Stomach (tissue), 9 donors: ENCODE results near the gene PCDHGA2. TPM values are rescaled to one million over a fixed set of nuclear protein-coding genes. Genes with fewer than 3 reads are reported as not detected.

ENCODE experiments used
- DNase-seq, 2 donors: peaks; one replicate each; pipeline versions ENCODE4 v3.0.0 to v3.0.0-alpha.2; 2013 to 2019
- H3K27ac ChIP-seq, 5 donors: fragments of 200-600 bp in 4 of 5; sonication (generic) in 4 of 5; one replicate each; pipeline ENCODE4 v1.5.1; 2013 to 2019; ENCODE audit warnings: mild to moderate bottlenecking in 1 of 5, moderate library complexity in 1 of 5
- H3K27me3 ChIP-seq, 3 donors: fragments of 200-600 bp; sonication (generic); one replicate each; pipeline ENCODE4 v1.5.1; 2017 to 2019; ENCODE audit warnings: mixed run types in 1 of 3
- H3K36me3 ChIP-seq, 4 donors: fragments of 200-600 bp; sonication (generic); 1 replicate in 3 of 4; 2 replicates in 1 of 4; pipeline ENCODE4 v1.5.1; 2016 to 2019
- H3K4me1 ChIP-seq, 4 donors: fragments of 200-600 bp; sonication (generic); one replicate each; pipeline ENCODE4 v1.5.1; 2016 to 2019
- H3K4me3 ChIP-seq, 4 donors: fragments of 200-600 bp; sonication (generic) in 3 of 4; one replicate each; pipeline ENCODE4 v1.5.1; 2016 to 2019; ENCODE audit warnings: mild to moderate bottlenecking in 1 of 4
- H3K9me3 ChIP-seq, 4 donors: fragments of 200-600 bp; sonication (generic); one replicate each; pipeline ENCODE4 v1.5.1; 2016 to 2019
- CTCF ChIP-seq, 7 experiments: fragments of 450-650 bp in 4 of 7; fragments of 200-600 bp in 3 of 7; sonication (generic) in 3 of 7; IDR thresholded peaks; one replicate each; pipeline ENCODE4 v1.5.1; 2016 to 2019; ENCODE audit warnings: antibody characterized with exemption in 7 of 7, control low read depth in 2 of 7, mild to moderate bottlenecking in 1 of 7
- EP300 ChIP-seq: sonication (generic); formaldehyde crosslinking; IDR thresholded peaks from one replicate; pipeline ENCODE4 v1.6.1; 2017; ENCODE audit warnings: antibody characterized with exemption
- POLR2A ChIP-seq, 4 donors: fragments of 450-650 bp; IDR thresholded peaks; one replicate each; pipeline ENCODE4 v1.6.1; 2016; ENCODE audit warnings: antibody characterized with exemption in 4 of 4, control low read depth in 2 of 4, mild to moderate bottlenecking in 1 of 4, moderate library complexity in 1 of 4
- POLR2AphosphoS5 ChIP-seq, 3 donors: sonication (generic); formaldehyde crosslinking; IDR thresholded peaks; one replicate each; pipeline ENCODE4 v1.6.1; 2016; ENCODE audit warnings: antibody characterized with exemption in 3 of 3
- WGBS, 5 donors: extraction: QIAGEN DNeasy Blood & Tissue Kit in 3 of 5; methylation state at CpG; one replicate each; pipeline versions ENCODE4 v1.1.5 to v1.1.7; 2013 to 2018; 5-methylcytosine and 5-hydroxymethylcytosine counted together
- intact Hi-C: fragments of 100-400 bp; cut with DNase I; formaldehyde crosslinking; loops from one replicate; pipeline ENCODE4 v1.15.1; 2023; ENCODE audit warnings: low total_unique reads
- polyA plus RNA-seq, 3 donors: library from polyadenylated mRNA; stranded (reverse); fragments of 200-250 nt; gene quantifications; one replicate each; pipeline ENCODE4 v1.2.3, GENCODE V29; 2013
- total RNA-seq, 5 donors: library from RNA; depleted of rRNA; stranded (reverse); fragments of >200 nt; gene quantifications; one replicate each; pipeline versions ENCODE4 v1.1.0 to v1.2.3, GENCODE V29; 2014 to 2016
- donor health status: healthy with polysubstance abuse.
- donor health status: Bipolar disorder and iron deficiency.
- donor health status: healthy.

PCDHGA2 gene
- total and polyA plus RNA-seq, 8 donors: 0.06 to 3.5 (median 1.3) TPM

GRCh38 chr5:141363952-141364660, 25.5 kb downstream of the PCDHGA2 start, which contains the start of gene PCDHGA5:
PCDHGA5 (plus strand) TSS chr5:141364162; CDS start chr5:141364331, 169 bp downstream.
- Histone ChIP-seq H3K4me3 (no peak within 1 kb of the TSS), H3K9me3 (peaks cover 61 to 100% (median 88%) of the 10 kb centered on the region in 4 donors), H3K36me3 (peaks cover 0 to 5% (median 0%) of the 10 kb centered on the region in 4 donors), H3K4me1 (no peaks in the 10 kb centered on the region), H3K27me3 (peaks cover 5 to 79% (median 40%) of the 10 kb centered on the region in 3 donors), H3K27ac (no peak within 1 kb of the TSS)
- no peak for TF ChIP-seq EP300
- no peak for TF ChIP-seq CTCF (IDR thresholded peaks at IDR 0.05)
- TF ChIP-seq POLR2A (IDR thresholded peaks at IDR 0.05): no peak
- DNase-seq: peak in 1 of 2 donors; percentile 22
- 16 to 28% (median 19%) methylated on average over 32 to 34 of the region's 34 CpGs for WGBS, 5 donors
- intact Hi-C loops: no loop called here

- WGBS, 5 donors: 31 to 45% (median 32%) methylated on average over 30 to 46 of the region's 46 CpGs
- H3K9me3 ChIP-seq: peaks cover 57 to 100% (median 86%) of the 10 kb centered on the region in 4 donors
- intact Hi-C loops: no loop called here
- DNase-seq: no peak
- TF ChIP-seq CTCF (IDR thresholded peaks at IDR 0.05) (no peak), EP300 (no peak), POLR2AphosphoS5 (IDR thresholded peaks at IDR 0.05) (no peak), POLR2A (IDR thresholded peaks at IDR 0.05) (no peak)
- H3K27me3 ChIP-seq: peaks cover 3 to 79% (median 45%) of the 10 kb centered on the region in 3 donors
- no peak overlapping the region for H3K27ac ChIP-seq
- no peaks in the 10 kb centered on the region for H3K4me1 ChIP-seq
- H3K4me3 ChIP-seq: no peak overlapping the region
- peaks cover 0 to 4% (median 0%) of the 10 kb centered on the region in 4 donors for H3K36me3 ChIP-seq
Observed at GRCh38 chr5:141366016-141366896, 27.7 kb downstream of the PCDHGA2 start.

GRCh38 chr5:141369994-141370848, 31.7 kb downstream of the PCDHGA2 start, which contains the start of gene PCDHGB3:
PCDHGB3 (plus strand) TSS chr5:141370242; CDS start chr5:141370395, 153 bp downstream.
- 17 to 21% (median 18%) methylated on average over 30 to 32 of the region's 32 CpGs for WGBS, 5 donors
- peaks cover 0 to 72% (median 38%) of the 10 kb centered on the region in 3 donors for H3K27me3 ChIP-seq
- peak in 1 of 2 donors; percentile 52 for DNase-seq
- peak within 1 kb of the TSS in 3 of 4 donors; percentile 20 to 30 (median 26) for H3K4me3 ChIP-seq
- H3K4me1 ChIP-seq: no peaks in the 10 kb centered on the region
- no peak within 1 kb of the TSS for H3K27ac ChIP-seq
- intact Hi-C loops: no loop called here
- H3K9me3 ChIP-seq: peaks cover 61 to 100% (median 86%) of the 10 kb centered on the region in 4 donors
- no peak for TF ChIP-seq CTCF (IDR thresholded peaks at IDR 0.05)
- TF ChIP-seq EP300: no peak
- TF ChIP-seq POLR2A (IDR thresholded peaks at IDR 0.05): no peak
- no peak for TF ChIP-seq POLR2AphosphoS5 (IDR thresholded peaks at IDR 0.05)
- H3K36me3 ChIP-seq: peaks cover 0 to 11% (median 0%) of the 10 kb centered on the region in 4 donors
